Mucosa of rectum (tissue), 2 donors: ENCODE results near the gene SORCS1.

Source experiments
- H3K27ac ChIP-seq, 2 donors: one replicate each; pipeline ENCODE4 v1.7.0; 2013; ENCODE audit warnings: inconsistent platforms in 2 of 2, low read depth in 2 of 2, low read length in 2 of 2
- H3K27me3 ChIP-seq, 2 donors: one replicate each; pipeline ENCODE4 v1.7.0; 2013; ENCODE audit warnings: low read length in 2 of 2; ENCODE audit not compliant: control insufficient read depth in 2 of 2, insufficient read depth in 2 of 2
- H3K36me3 ChIP-seq, 2 donors: one replicate each; pipeline ENCODE4 v1.7.0; 2013; ENCODE audit warnings: low read length in 2 of 2; ENCODE audit not compliant: control insufficient read depth in 2 of 2, insufficient read depth in 2 of 2
- H3K4me1 ChIP-seq, 2 donors: one replicate each; pipeline ENCODE4 v1.7.0; 2013; ENCODE audit warnings: low read length in 2 of 2, mild to moderate bottlenecking in 1 of 2; ENCODE audit not compliant: control insufficient read depth in 2 of 2, insufficient read depth in 2 of 2
- H3K4me3 ChIP-seq, 2 donors: one replicate each; pipeline ENCODE4 v1.7.0; 2013; ENCODE audit warnings: low read length in 2 of 2
- H3K9ac ChIP-seq, 2 donors: one replicate each; pipeline ENCODE4 v1.7.0; 2013; ENCODE audit warnings: low read length in 2 of 2, low read depth in 1 of 2, mild to moderate bottlenecking in 1 of 2
- H3K9me3 ChIP-seq, 2 donors: one replicate each; pipeline ENCODE4 v1.7.0; 2013; ENCODE audit warnings: low read length in 2 of 2; ENCODE audit not compliant: control insufficient read depth in 2 of 2
- donor health status: healthy.
- donor health status: Normal muscosa, but diverticular disease.

The SORCS1 gene

GRCh38 chr10:106771154-106771553, 393.4 kb downstream of the SORCS1 start:
- H3K9me3 ChIP-seq = no peaks in the 10 kb centered on the region
- H3K36me3 ChIP-seq = no peaks in the 10 kb centered on the region
- no peak overlapping the region for H3K9ac ChIP-seq
- no peak overlapping the region for H3K4me3 ChIP-seq
- no peaks in the 10 kb centered on the region for H3K4me1 ChIP-seq
- no peaks in the 10 kb centered on the region for H3K27me3 ChIP-seq
- H3K27ac ChIP-seq = no peak overlapping the region

DNA sequence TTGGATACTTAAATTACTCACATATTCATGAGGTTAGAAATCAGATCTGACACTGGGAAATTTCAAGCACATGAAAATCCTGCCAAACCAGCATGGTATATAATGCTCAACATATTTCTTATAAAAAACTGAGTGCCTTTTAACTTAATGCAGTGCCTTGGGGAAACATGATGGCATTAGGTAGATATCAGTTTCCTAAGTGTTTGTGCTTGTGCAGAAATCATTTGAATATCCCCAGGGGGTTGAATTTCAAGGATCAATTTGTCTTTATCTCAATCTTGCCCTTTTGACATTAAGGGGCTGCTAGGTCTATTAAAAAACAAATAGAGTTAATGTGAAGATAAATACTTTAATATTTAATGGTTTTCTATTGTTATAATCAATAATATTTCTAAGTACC, 396.3 kb downstream of the SORCS1 start:
- Histone ChIP-seq H3K9me3 (no peaks in the 10 kb centered on the region), H3K4me3 (no peak overlapping the region), H3K4me1 (no peaks in the 10 kb centered on the region), H3K36me3 (no peaks in the 10 kb centered on the region), H3K9ac (no peak overlapping the region), H3K27ac (no peak overlapping the region), H3K27me3 (no peaks in the 10 kb centered on the region)

DNA sequence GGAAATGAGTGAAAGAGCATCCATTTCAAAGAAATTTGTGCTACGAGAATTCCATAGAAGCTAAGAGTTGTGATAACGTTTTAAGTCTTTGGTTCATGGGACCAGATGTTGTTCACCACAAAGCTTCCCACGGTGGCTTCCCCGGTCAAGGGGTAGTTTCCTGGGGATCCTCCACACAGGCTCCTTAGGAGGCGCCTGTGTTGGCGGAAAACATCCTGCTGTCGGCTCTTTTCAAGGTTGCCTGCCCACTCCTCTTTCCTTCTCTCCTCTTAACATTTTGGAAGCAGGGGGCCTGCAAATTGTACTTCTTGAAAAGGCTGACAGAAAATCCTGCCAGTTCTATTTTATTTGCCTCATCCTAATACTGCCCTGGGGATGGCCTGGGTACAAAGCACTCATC, 398.6 kb downstream of the SORCS1 start:
- no peaks in the 10 kb centered on the region for H3K27me3 ChIP-seq
- H3K27ac ChIP-seq = no peak overlapping the region
- no peak overlapping the region for H3K9ac ChIP-seq
- H3K4me1 ChIP-seq = no peaks in the 10 kb centered on the region
- H3K36me3 ChIP-seq = no peaks in the 10 kb centered on the region
- H3K4me3 ChIP-seq = no peak overlapping the region
- H3K9me3 ChIP-seq = no peaks in the 10 kb centered on the region

DNA sequence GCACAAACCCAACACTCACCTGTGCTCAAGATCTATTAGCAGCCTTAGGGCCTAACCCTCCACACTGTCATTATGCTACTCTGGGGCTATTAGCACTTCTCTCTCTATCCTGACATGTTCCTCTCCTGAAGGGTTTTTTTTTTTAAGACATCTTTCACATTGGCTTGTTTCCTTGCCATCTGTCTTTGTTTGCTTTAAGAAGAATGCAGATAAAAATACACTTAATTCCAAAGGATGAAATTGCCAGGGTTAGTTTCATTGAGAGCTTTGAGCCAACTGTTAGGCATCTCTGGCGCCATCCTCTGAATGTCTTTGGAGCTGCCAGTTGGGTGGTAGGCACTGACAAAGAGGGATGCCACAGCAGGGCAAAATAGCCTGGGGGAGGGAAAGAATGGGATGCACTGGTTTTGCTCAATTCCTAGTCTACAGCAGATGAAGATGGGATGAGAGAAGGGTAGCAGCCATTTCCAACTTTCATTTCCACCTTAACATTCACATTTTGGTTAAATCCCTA, 399.2 kb downstream of the SORCS1 start:
- Histone ChIP-seq H3K27me3 (no peaks in the 10 kb centered on the region), H3K4me1 (no peaks in the 10 kb centered on the region), H3K9me3 (no peaks in the 10 kb centered on the region), H3K9ac (no peak overlapping the region), H3K27ac (no peak overlapping the region), H3K36me3 (no peaks in the 10 kb centered on the region), H3K4me3 (no peak overlapping the region)

- H3K4me3 ChIP-seq = no peak overlapping the region
- no peaks in the 10 kb centered on the region for H3K36me3 ChIP-seq
- no peaks in the 10 kb centered on the region for H3K9me3 ChIP-seq
- H3K4me1 ChIP-seq = no peaks in the 10 kb centered on the region
- H3K27ac ChIP-seq = no peak overlapping the region
- H3K9ac ChIP-seq = no peak overlapping the region
- H3K27me3 ChIP-seq = no peaks in the 10 kb centered on the region
Observed at GRCh38 chr10:106764360-106764759, 400.1 kb downstream of the SORCS1 start.

- H3K27me3 ChIP-seq = no peaks in the 10 kb centered on the region
- no peaks in the 10 kb centered on the region for H3K36me3 ChIP-seq
- H3K4me1 ChIP-seq = no peaks in the 10 kb centered on the region
Observed at GRCh38 chr10:106761906-106762305, 402.6 kb downstream of the SORCS1 start.

DNA sequence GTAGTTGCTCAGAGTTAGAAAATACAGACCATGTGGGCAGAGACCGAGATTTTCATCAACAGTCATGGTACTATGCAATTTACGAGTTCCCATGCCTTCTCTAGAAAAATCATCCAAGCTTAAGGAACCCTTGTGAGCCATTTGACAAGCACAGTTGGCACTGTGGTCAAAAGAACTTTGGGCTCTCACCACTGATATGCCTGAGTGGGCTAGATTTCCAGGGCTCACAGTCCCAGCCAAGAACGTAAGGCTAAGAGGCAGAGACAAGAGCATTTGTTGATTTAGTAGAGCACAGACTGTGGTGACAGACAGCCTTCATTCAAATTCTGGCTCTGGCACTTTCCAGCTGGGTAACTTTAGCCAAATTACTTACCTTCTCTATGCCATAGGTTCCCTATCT, 407.0 kb downstream of the SORCS1 start:
- Histone ChIP-seq H3K36me3 (no peaks in the 10 kb centered on the region), H3K9ac (no peak overlapping the region), H3K27ac (no peak overlapping the region), H3K27me3 (no peaks in the 10 kb centered on the region), H3K9me3 (no peaks in the 10 kb centered on the region), H3K4me1 (no peaks in the 10 kb centered on the region), H3K4me3 (no peak overlapping the region)

More at GRCh38 chr10:106761906-106762305, 402.6 kb downstream of the SORCS1 start:
- Histone ChIP-seq H3K9ac (no peak overlapping the region), H3K4me3 (no peak overlapping the region), H3K27ac (no peak overlapping the region), H3K9me3 (no peaks in the 10 kb centered on the region)

GRCh38 chr10:106751091-106751490, 413.4 kb downstream of the SORCS1 start:
- no peak overlapping the region for H3K9ac ChIP-seq

GRCh38 chr10:106746868-106747267, 417.6 kb downstream of the SORCS1 start:
- Histone ChIP-seq H3K9me3 (no peaks in the 10 kb centered on the region), H3K27ac (no peak overlapping the region), H3K4me3 (no peak overlapping the region), H3K9ac (no peak overlapping the region), H3K36me3 (no peaks in the 10 kb centered on the region), H3K4me1 (no peaks in the 10 kb centered on the region), H3K27me3 (no peaks in the 10 kb centered on the region)

More at GRCh38 chr10:106751091-106751490, 413.4 kb downstream of the SORCS1 start:
- no peaks in the 10 kb centered on the region for H3K27me3 ChIP-seq
- H3K36me3 ChIP-seq = no peaks in the 10 kb centered on the region
- no peaks in the 10 kb centered on the region for H3K9me3 ChIP-seq
- H3K4me1 ChIP-seq = no peaks in the 10 kb centered on the region
- no peak overlapping the region for H3K4me3 ChIP-seq
- no peak overlapping the region for H3K27ac ChIP-seq

- Histone ChIP-seq H3K9me3 (no peaks in the 10 kb centered on the region), H3K27ac (no peak overlapping the region), H3K27me3 (no peaks in the 10 kb centered on the region), H3K9ac (no peak overlapping the region), H3K4me3 (no peak overlapping the region), H3K4me1 (no peaks in the 10 kb centered on the region), H3K36me3 (no peaks in the 10 kb centered on the region)
Observed at GRCh38 chr10:106741006-106741530, 423.4 kb downstream of the SORCS1 start.

- H3K27me3 ChIP-seq = no peaks in the 10 kb centered on the region
- no peaks in the 10 kb centered on the region for H3K4me1 ChIP-seq
- H3K36me3 ChIP-seq = no peaks in the 10 kb centered on the region
- no peaks in the 10 kb centered on the region for H3K9me3 ChIP-seq
- H3K27ac ChIP-seq = no peak overlapping the region
- H3K9ac ChIP-seq = no peak overlapping the region
- no peak overlapping the region for H3K4me3 ChIP-seq
Observed at GRCh38 chr10:106740071-106740470, 424.4 kb downstream of the SORCS1 start.
